Activated naive CD8-positive, alpha-beta T cell treated with anti-CD3 and anti-CD28 coated beads, Interleukin-2, amount 50 U/mL, for 16 hours (primary cell): ENCODE measurements around the gene MED22.

Source experiments
- DNase-seq: peaks from one replicate; pipeline ENCODE4 v3.0.0-alpha.2; 2020; ENCODE audit warnings: low read depth, low spot score

Gene MED22

GRCh38 chr9:133375724-133376654, 28.1 kb upstream of the MED22 start, which contains the start of the genes STKLD1 and SURF4:
TSS of gene STKLD1 (plus strand) at chr9:133376366. CDS start at chr9:133376474, 108 bp downstream.
TSS of gene SURF4 (minus strand) at chr9:133376060. CDS start at chr9:133375969, 91 bp downstream.
- DNase-seq = peak; percentile 88

- no peak for DNase-seq
Measured at GRCh38 chr9:133375116-133375723, 27.3 kb upstream of the MED22 start.

- DNase-seq = no peak
Measured at GRCh38 chr9:133374612-133375115, 26.7 kb upstream of the MED22 start.

- no peak for DNase-seq
Measured at GRCh38 chr9:133372144-133372543, 24.2 kb upstream of the MED22 start.

DNA sequence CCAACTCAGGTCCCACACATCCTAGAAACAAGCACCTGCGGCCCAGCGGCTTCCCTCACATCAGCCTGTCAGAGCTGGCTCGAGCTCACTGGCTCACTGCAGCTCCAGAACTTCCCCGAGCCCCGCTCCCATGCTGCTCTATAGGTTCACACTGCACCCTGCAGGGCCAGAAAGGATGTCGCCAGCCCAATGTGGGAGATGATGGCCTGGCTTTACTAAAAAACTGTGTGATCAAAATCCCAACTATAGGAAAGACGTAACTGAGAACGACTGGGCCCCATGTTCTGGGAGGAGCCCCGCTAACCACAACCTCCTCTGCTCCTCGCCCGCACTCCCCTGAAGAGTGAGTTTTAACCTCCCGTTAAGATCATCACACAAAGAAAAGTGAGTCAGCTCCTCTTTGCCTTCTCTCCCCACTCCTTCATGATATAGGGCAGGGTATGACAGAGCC, 23.4 kb upstream of the MED22 start:
- peak; percentile 47 for DNase-seq

- DNase-seq = no peak
Measured at GRCh38 chr9:133370685-133371084, 22.8 kb upstream of the MED22 start.

DNA sequence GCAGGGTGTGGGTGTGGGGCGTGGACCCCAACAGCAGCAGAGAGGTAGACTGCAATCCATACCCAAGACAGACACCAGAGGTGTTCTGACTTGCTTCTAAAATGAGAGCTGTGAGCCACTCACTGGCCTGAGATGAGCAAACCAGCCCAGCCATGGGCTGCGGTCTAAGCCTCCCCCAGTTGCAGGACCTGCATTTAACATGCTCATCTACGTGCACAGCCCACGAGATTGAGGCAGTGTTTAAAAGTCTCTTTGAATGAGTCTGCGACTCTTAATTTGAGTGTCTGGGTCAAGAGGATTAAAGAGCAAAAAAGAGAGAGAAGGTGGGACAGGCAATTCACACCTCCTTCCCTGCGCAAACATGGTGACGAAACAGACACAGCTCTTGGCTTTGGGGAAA, 22.0 kb upstream of the MED22 start:
- DNase-seq = no peak

- DNase-seq = no peak
Measured at GRCh38 chr9:133369422-133369821, 21.5 kb upstream of the MED22 start.

DNA sequence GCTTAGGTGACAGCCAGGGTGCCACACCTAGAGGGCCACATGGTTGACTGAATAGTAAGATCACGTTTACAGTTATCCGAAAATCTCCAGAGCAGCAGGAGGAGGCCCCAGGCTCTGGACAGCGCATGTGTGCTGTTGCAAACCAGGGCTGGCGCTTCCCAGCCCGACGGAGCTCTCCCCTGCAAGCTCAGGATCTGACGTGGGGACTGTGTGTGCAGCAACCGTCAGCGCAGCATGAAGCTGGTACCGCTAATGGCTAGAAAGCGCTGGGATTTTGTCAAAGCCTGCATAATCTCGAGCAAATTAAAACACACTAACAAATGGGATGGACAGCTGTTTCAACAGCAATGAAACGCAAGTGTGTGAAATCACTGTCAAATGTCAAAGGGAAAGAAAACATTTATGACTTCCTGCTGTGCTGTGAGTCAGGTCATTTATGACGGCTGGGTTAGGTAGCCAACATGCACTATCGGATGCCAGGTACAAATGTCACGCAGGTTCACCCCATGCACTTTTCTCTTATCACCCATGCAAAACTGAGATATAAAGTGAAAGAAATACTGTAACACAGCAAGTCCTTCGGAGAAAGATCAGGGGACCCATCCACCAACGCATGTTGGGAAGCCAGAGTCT, 20.4 kb upstream of the MED22 start:
- DNase-seq = no peak

- no peak for DNase-seq
Measured at GRCh38 chr9:133367778-133368177, 19.8 kb upstream of the MED22 start.

DNA sequence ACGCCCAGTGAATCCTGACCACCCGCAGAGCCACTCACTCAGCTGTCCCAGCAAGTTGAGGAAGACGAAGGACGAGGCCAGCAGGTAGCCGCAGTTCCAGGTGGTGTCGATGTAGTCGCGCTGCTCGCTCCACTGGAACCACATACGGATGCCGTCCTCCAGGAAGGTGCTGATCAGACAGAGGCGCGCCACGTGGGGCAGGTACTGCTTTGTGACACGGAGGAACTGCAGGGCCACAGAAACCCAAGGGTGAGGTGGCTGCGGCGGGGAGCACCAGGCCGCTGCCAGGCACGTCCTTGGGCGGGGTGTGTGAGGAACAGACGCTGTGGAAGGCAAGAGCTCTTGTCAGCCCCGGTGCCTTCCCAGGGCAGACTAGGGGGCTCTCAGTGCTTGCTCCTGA, 19.3 kb upstream of the MED22 start:
- DNase-seq = no peak

GRCh38 chr9:133366435-133366834, 18.5 kb upstream of the MED22 start:
- no peak for DNase-seq

DNA sequence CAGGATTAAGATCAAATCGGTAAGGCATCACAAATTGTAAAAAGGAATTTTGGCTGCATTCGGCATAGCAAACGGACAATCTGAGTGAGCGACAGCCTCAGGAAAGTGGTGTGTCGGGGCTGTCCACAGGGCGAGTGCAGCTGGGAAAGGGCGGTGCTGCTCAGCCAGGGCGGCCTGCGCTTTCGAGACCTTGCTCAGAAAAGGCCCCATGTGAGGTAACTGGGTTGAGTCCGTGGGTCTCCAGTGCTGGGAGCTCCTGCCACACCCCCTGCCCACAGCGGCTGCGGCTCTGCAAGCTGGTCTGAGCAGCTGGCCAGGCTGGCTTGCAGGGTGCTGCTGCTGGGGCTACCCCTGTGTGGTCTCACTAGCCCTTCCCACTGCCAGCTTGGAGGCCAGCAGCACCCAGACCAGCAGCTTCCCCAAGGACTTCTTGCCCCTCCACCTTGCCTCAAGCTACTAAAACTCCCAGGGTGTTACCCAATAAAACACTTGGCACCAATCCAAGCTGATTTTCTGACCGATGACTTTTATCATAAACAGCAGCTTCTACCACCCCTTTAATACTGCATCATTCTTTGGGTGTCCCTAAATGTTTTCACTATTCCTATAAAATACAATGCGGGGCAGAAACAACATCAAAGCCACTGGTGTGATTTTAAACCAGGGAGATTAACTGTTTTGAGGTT, 14.6 kb upstream of the MED22 start:
- no peak for DNase-seq

DNA sequence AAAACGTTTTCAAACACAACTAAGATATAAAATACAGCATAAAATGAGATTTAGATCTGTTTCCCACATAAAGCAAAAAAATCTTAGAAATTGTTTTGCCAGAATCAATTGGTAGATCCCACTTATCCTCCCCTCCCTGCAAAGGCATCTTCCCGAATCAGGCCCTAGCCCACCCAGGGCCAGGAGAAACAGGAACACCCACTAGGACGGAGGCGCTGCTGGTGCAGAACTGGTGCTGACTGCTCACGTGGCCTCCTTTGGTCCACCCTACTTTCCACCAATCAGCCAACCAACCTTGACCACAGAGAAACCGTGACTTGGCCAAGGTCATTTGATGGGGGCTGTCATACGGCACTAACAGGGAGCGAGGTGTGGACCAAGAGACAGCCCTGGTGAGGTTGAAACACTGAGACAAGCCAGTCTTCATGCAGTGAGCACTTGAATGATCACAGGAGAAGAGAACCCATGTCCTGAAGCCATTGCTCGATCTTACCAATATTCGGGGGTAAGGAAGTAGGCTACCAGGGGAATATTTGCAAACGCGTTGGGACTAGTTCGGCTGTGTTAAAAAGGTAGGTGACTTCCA, 13.7 kb upstream of the MED22 start:
- DNase-seq = no peak

- no peak for DNase-seq
Measured at GRCh38 chr9:133360400-133361393, 12.8 kb upstream of the MED22 start.

- DNase-seq = no peak
Measured at GRCh38 chr9:133359399-133360175, 11.7 kb upstream of the MED22 start.

GRCh38 chr9:133357656-133358055, 9.7 kb upstream of the MED22 start:
- no peak for DNase-seq

DNA sequence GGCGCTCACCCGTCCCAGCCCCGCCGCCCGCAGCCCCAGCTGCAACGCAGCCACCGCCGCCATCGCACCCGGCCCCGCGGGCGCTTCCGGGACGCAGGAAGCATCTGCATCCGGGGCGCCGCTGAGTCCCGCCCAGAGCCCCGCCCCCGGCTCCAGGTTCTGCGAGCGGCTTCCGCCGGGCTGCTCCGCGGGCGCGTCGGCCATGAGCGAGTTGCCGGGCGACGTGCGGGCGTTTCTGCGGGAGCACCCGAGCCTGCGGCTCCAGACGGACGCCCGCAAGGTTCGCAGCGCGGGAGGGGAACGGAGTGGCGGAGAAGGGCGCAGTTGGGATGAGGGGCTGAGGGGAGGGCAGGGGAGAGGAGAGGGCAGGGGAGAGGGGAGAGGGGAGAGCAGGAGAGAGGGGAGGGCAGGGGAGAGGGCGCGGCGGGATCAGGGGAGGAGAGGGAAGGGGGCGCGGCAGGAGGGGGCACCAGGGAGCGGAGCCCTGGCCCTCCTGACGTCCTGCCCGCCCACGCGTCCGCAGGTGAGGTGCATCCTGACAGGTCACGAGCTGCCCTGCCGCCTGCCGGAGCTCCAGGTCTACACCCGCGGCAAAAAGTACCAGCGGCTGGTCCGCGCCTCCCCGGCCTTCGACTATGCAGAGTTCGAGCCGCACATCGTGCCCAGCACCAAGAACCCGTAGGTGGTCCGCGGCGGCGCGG, 8.6 kb upstream of the MED22 start, which contains the start of the genes SURF1 and SURF2:
TSS of gene SURF1 (minus strand) at position 97 of the 701 bp plus-strand sequence. CDS start at position 63, 34 bp downstream.
TSS of gene SURF2 (plus strand) at position 160 of the 701 bp plus-strand sequence. CDS start at position 203, 43 bp downstream.
- DNase-seq = peak; percentile 81
